Prostate gland (tissue), 2 donors: ENCODE results near the gene ATXN7L2. TPM values are rescaled to one million over a fixed set of nuclear protein-coding genes. Genes with fewer than 3 reads are reported as not detected.

Source experiments
- DNase-seq: peaks from one replicate; pipeline ENCODE4 v3.0.0-alpha.2; 2019; ENCODE audit warnings: low spot score
- H3K27ac ChIP-seq, 2 donors: fragments of 200-600 bp; sonication (generic); 2 replicates each; pipeline ENCODE4 v1.5.1; 2017 to 2019
- H3K27me3 ChIP-seq: fragments of 200-600 bp; sonication (generic); replicated peaks from 2 replicates; pipeline ENCODE4 v1.5.1; 2019; ENCODE audit not compliant: insufficient read depth
- H3K36me3 ChIP-seq, 2 donors: fragments of 200-600 bp; sonication (generic); 1 replicate in 1 of 2; 2 replicates in 1 of 2; pipeline versions ENCODE4 v1.5.1 to v1.8.1; 2017 to 2019
- H3K4me1 ChIP-seq: fragments of 200-600 bp; sonication (generic); replicated peaks from 2 replicates; pipeline ENCODE4 v1.5.1; 2019
- H3K4me3 ChIP-seq, 2 donors: fragments of 200-600 bp; sonication (generic); 2 replicates each; pipeline ENCODE4 v1.5.1; 2017 to 2019
- H3K9me3 ChIP-seq: fragments of 200-600 bp; sonication (generic); 2 replicates; pipeline ENCODE4 v1.5.1; 2017
- POLR2A ChIP-seq: fragments of 450-650 bp; IDR thresholded peaks from one replicate; pipeline ENCODE4 v1.6.1; 2016; ENCODE audit warnings: antibody characterized with exemption, mild to moderate bottlenecking
- POLR2AphosphoS5 ChIP-seq: sonication (generic); formaldehyde crosslinking; IDR thresholded peaks from one replicate; pipeline ENCODE4 v1.6.1; 2017; ENCODE audit warnings: antibody characterized with exemption
- WGBS: methylation state at CpG from one replicate; pipeline ENCODE4 v1.1.5; 2018; 5-methylcytosine and 5-hydroxymethylcytosine counted together
- intact Hi-C: fragments of 100-400 bp; cut with DNase I; formaldehyde crosslinking; loops from one replicate; pipeline ENCODE4 v1.14.2; 2022
- total RNA-seq, 2 donors: library from RNA; depleted of rRNA; stranded (reverse); fragments of >200 nt; gene quantifications; one replicate each; pipeline ENCODE4 v1.1.0, GENCODE V29; 2016
- TF ChIP-seq, protein P1 (sequence below), 4 experiments: fragments of 200-600 bp in 2 of 4; fragments of 450-650 bp in 2 of 4; sonication (generic) in 2 of 4; IDR thresholded peaks; 1 replicate in 3 of 4; 2 replicates in 1 of 4; pipeline ENCODE4 v1.5.1; 2016 to 2019; ENCODE audit warnings: antibody characterized with exemption in 4 of 4, mild to moderate bottlenecking in 2 of 4, moderate library complexity in 2 of 4

The ATXN7L2 gene
- total RNA-seq, 2 donors from 2014 or later: 3.0 to 29.4 TPM

DNA sequence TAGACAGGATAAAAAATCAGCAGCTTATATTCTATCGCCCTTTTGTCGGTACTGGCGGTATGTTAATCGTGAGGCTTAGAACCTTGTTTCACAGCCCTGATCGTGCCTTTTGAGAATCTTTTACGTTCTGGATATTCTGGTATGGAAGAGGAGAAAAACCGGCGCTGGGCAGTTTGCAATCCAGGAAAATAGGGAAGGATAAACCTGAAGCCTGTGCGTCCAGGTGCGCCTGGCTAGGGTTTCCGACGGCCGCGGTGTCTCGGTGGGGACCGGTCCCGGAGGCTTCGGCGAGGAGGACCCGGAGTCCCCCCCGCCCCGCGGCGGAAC is 17.6 kb upstream of the ATXN7L2 start:
- Histone ChIP-seq H3K36me3 (no peaks in the 10 kb centered on the region), H3K27ac (peak overlapping the region in 1 of 2 donors; percentile 27), H3K4me3 (peak overlapping the region; percentile 39 to 49), H3K4me1 (no peaks in the 10 kb centered on the region), H3K9me3 (no peaks in the 10 kb centered on the region), H3K27me3 (no peaks in the 10 kb centered on the region)
- TF ChIP-seq, protein P1, sequence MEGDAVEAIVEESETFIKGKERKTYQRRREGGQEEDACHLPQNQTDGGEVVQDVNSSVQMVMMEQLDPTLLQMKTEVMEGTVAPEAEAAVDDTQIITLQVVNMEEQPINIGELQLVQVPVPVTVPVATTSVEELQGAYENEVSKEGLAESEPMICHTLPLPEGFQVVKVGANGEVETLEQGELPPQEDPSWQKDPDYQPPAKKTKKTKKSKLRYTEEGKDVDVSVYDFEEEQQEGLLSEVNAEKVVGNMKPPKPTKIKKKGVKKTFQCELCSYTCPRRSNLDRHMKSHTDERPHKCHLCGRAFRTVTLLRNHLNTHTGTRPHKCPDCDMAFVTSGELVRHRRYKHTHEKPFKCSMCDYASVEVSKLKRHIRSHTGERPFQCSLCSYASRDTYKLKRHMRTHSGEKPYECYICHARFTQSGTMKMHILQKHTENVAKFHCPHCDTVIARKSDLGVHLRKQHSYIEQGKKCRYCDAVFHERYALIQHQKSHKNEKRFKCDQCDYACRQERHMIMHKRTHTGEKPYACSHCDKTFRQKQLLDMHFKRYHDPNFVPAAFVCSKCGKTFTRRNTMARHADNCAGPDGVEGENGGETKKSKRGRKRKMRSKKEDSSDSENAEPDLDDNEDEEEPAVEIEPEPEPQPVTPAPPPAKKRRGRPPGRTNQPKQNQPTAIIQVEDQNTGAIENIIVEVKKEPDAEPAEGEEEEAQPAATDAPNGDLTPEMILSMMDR (IDR thresholded peaks at IDR 0.05): no peak
- TF ChIP-seq POLR2AphosphoS5 (no peak), POLR2A (no peak)
- no peak for DNase-seq
- intact Hi-C loops: no loop called here
- 6% methylated on average over 24 of the region's 24 CpGs for WGBS

DNA sequence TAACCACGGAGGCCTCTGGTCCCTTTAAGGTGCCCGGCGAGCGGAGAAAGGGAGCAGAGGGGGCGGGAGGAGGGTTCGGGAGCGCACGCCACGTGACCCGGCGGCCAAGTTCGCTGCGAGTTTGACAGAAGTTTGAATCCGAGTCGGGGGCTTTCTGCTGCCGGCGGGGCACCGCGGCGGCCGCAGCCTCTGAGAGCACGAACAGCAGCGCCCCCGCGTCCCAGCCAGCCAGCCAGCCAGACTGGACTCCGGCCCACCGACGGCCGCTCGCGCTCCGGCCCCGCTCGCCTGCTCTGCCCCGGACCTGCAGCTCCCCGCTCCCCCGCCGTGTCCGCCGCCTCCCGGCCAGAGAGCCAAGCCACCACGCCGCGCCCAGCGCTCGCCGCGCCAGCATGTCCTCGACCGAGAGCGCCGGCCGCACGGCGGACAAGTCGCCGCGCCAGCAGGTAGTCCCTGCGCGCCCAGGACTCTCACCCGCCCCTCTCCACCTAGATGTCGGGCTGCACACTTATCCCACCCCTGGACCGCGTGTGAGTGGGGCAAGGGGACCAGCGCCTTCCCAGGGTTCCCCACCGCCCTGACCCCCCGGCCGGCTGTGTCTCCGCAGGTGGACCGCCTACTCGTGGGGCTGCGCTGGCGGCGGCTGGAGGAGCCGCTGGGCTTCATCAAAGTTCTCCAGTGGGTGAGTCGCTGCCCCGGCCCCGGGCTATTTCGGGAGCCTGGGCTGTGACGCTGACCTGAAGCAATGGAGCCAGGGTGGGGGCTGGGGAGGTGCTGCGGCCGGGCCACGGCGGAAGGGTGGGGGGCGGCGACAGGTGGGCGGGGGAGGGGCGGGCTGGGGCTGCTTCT is 17.0 kb upstream of the ATXN7L2 start, which contains the start of gene SYPL2:
Gene SYPL2 (plus strand): TSS at position 95 of the 849 bp plus-strand sequence. CDS start 298 bp downstream, at position 393.
- Histone ChIP-seq H3K4me3 (peak within 1 kb of the TSS; percentile 39 to 49), H3K4me1 (no peaks in the 10 kb centered on the region), H3K27ac (peak within 1 kb of the TSS in 1 of 2 donors; percentile 27), H3K9me3 (no peaks in the 10 kb centered on the region), H3K27me3 (no peaks in the 10 kb centered on the region), H3K36me3 (no peaks in the 10 kb centered on the region)
- no peak for TF ChIP-seq POLR2AphosphoS5
- TF ChIP-seq, protein P1 (IDR thresholded peaks at IDR 0.05): no peak
- TF ChIP-seq POLR2A: no peak
- intact Hi-C loops: no loop called here
- no peak for DNase-seq
- whole genome bisulfite sequencing: under 1% methylated on average over 60 of the region's 88 CpGs

DNA sequence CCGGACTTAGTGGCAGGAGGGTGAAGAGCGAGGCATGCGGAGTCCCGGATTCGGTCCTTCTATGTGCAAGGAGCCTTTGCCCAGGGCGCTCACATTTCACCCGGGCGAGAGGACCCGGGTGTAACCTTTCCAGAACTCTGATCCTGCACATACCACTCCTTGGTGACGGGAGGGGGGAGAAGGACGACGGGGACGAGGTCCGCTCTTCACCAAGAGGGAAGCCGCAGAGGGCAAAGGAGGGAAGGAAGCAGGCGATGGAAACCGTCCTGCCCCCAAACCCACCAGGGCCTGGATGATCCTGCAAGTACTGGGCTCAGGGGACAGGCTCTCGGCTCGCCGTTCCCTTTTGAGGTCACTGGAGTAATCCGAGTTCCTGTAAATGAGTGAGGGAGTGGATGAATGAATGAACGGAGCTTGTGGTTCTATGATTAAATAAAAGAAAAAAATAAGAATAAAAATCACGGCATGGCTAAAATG is 16.4 kb upstream of the ATXN7L2 start:
- peak overlapping the region; percentile 39 to 49 for H3K4me3 ChIP-seq
- H3K27me3 ChIP-seq: no peaks in the 10 kb centered on the region
- DNase-seq: no peak
- intact Hi-C loops: no loop called here
- TF ChIP-seq POLR2AphosphoS5 (no peak), POLR2A (no peak)
- TF ChIP-seq, protein P1 (IDR thresholded peaks at IDR 0.05): no peak
- H3K4me1 ChIP-seq: no peaks in the 10 kb centered on the region
- WGBS: 22% methylated on average over 22 of the region's 23 CpGs
- H3K9me3 ChIP-seq: no peaks in the 10 kb centered on the region
- no peaks in the 10 kb centered on the region for H3K36me3 ChIP-seq
- no peak overlapping the region for H3K27ac ChIP-seq

DNA sequence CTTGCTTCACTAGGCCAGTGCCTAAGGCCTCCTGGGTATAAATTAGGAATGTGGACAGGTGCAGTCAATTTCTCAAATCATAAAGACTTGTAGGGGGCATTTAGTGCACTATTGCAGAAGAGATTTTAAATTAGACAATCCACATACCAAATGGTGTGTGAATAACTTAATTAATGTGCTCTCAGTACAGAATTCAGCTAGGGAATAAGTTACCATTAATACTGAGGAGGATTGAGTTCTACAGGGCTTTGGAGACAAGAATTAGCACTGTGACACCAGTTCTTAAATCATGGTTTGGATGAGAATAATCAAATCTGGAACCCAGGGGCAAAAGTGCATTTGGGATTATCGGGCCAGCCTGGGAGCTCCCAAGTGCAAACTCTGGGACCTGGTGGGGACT is 15.6 kb upstream of the ATXN7L2 start:
- H3K9me3 ChIP-seq: no peaks in the 10 kb centered on the region
- intact Hi-C loops: no loop called here
- H3K4me3 ChIP-seq: no peak overlapping the region
- WGBS: 91% methylated on average over 1 of the region's 1 CpG
- H3K4me1 ChIP-seq: no peaks in the 10 kb centered on the region
- H3K27me3 ChIP-seq: no peaks in the 10 kb centered on the region
- H3K27ac ChIP-seq: no peak overlapping the region
- no peaks in the 10 kb centered on the region for H3K36me3 ChIP-seq
- no peak for DNase-seq
- TF ChIP-seq, protein P1 (IDR thresholded peaks at IDR 0.05): no peak
- TF ChIP-seq POLR2A (no peak), POLR2AphosphoS5 (no peak)

DNA sequence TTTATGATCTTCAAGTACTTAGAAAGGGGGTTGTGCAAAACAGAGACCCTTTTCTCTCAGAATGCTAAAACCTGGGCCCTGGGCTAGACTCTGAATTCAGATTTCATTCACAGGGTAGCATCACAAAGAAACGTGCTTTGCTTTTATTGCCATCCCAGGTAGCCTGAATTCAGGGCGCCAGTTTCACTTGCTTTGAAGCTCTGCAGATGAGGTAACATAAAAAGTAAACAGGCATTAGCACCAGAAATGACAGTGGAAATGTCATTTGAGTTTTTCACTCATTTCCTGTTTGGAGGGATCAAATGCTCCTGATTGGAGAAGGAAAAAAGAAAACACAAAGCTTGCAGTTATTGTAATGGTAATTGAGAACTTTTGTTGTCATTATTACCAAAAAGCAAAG is 14.8 kb upstream of the ATXN7L2 start:
- TF ChIP-seq POLR2AphosphoS5 (no peak), POLR2A (no peak)
- TF ChIP-seq, protein P1 (IDR thresholded peaks at IDR 0.05): no peak
- H3K4me3 ChIP-seq: no peak overlapping the region
- WGBS: 16% methylated on average over 2 of the region's 2 CpGs
- H3K27ac ChIP-seq: no peak overlapping the region
- no peaks in the 10 kb centered on the region for H3K4me1 ChIP-seq
- no peaks in the 10 kb centered on the region for H3K9me3 ChIP-seq
- DNase-seq: no peak
- H3K36me3 ChIP-seq: no peaks in the 10 kb centered on the region
- intact Hi-C loops: no loop called here
- H3K27me3 ChIP-seq: no peaks in the 10 kb centered on the region
